Cerebellar nuclear complex (tissue), 1 donor: ENCODE results near the gene BRD8.
"Not testable (repeated sequence)": the region's sequence is repeated elsewhere in the genome, so short reads cannot be mapped to it uniquely, and the experiment has no call there.

Experiments
- DNase-seq, 2 experiments: peaks; one replicate each; lab custom pipeline; 2025; lab: John Stamatoyannopoulos, UW

BRD8 gene

DNA sequence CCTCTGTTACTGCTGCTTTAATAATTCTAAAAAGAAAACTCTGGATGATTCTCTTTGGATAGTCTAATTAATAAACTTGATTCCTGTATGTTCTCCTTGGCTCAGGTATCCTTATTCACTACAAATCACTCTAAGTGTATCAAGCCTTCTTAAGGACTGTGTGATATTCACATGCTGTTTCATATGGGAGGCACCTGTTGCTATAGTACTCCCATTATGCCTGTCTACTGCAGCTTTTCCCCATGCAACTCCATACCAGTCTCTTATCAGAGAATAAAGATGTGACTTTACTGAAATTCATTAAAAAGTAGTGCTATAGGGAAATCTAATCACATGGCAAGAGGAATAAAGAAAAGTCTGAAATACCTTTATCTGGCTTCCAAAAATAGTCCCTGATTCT, 14.7 kb downstream of the BRD8 start:
- DNase-seq = no peak

DNA sequence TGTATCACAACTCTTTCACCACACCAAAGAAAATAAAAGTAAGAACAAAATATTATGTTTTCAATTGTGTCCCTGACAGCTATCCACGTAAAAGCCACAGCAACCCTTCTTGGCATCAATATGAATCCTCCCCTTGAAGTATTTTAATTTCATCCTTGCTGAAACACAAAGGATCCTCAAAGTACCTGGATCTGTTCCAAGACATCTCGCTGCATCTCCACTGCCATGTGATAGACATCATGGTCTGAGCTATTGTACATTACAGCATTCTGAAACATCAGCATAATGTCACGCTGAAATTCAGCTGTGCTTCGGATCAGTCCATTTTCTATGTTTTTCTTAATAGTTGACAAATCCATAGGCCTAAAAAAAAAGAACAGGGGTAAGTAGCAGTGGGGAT, 17.7 kb downstream of the BRD8 start:
- no peak for DNase-seq

DNA sequence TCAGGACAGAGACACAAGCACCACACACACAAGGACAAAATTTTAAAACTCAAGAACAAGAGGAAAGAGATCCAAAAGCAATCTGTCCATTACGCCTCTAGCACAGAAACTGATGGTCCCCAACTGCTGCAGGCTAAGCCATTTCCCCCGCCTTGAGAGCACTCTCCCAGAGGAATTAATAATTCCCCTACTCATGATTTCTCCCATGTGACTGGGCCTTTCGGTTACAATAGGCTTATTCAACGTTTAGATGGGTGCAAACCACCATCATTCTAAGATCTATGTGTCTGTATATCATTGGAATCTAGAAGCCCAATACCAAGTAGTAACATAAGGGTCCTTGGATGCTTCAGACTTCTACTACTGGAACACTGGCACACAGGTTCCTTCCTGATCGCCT, 18.8 kb downstream of the BRD8 start:
- DNase-seq = no peak

DNA sequence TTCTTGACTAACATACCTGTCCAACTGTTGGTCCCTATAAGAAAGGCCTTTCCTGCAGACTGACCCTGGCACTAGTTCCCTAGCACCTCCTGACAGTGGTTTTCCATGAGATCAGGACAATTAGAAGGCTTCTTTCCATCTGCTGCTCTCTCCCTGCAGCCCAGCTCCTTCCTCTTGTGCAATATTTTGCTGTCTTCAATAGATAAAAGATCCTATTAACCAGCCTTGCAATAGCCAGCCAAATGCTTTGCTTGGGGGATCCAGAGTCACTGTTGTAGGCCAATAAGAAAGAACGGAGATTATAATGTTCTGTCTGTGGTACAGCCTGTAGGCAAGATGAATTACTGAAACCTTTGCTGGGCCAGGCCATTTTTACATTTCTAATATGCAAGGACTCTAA, 20.8 kb downstream of the BRD8 start:
- no peak for DNase-seq

DNA sequence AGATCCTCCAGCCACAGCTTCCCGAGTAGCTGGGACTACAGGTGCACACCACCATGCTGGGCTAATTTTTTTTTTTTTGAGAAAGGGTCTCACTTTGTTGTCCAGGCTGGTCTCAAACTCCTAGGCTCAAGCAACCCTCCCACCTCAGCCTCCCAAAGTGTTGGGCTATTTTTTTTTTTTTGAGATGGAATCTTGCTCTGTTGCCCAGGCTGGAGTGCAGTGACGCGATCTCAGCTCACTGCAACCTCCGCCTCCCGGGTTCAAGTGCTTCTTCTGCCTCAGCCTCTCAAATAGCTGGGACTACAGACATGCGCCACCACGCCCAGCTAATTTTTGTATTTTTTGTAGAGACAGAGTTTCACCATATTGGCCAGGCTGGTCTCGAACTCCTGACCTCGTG, 22.5 kb downstream of the BRD8 start:
- not testable (repeated sequence) for DNase-seq

GRCh38 chr5:138149530-138149929, 28.9 kb downstream of the BRD8 start:
- DNase-seq = no peak

DNA sequence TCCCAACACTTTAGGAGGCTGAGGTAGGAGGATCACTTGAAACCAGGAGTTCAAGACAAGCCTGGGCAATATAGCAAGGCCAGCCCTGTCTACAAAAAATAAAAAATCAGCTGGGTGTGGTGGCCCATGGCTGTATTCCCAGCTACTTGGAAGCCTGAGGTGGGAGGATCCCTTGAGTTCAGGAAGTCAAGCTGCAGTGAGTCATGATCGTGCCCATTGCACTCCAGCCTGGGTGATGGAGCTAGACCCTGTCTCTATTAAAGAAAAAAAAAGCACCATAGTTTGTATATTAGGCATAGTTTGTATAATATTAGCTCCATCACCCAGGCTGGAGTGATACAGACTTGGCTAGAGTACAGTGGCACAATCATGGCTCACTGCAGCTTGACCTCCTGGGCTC, 29.6 kb downstream of the BRD8 start:
- no peak for DNase-seq

GRCh38 chr5:138143578-138143977, 34.9 kb downstream of the BRD8 start:
- DNase-seq = not testable (repeated sequence)

DNA sequence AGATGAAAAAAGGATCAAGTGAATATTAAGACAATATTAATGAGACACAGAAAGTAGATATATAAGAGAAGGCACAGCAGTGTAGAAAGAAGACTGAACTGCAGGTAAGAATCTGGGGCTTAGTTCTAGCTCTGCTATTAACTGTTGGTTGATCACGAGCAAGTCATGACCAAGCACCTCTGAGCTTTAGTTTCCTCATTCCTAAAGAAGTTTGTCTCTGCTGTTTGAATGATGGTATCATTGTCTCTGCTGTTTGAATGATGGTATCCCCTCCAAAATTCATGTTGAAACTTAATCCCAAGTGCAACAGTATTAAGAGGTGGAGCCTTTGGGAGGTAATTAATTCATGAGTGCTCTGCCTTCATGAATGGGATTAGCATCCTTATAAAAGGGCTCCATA, 36.7 kb downstream of the BRD8 start:
- DNase-seq = no peak

- no peak for DNase-seq
These were observed 38.2 kb downstream of the BRD8 start for GRCh38 chr5:138140268-138140667.

GRCh38 chr5:138139781-138140090, 38.7 kb downstream of the BRD8 start:
- DNase-seq = no peak

DNA sequence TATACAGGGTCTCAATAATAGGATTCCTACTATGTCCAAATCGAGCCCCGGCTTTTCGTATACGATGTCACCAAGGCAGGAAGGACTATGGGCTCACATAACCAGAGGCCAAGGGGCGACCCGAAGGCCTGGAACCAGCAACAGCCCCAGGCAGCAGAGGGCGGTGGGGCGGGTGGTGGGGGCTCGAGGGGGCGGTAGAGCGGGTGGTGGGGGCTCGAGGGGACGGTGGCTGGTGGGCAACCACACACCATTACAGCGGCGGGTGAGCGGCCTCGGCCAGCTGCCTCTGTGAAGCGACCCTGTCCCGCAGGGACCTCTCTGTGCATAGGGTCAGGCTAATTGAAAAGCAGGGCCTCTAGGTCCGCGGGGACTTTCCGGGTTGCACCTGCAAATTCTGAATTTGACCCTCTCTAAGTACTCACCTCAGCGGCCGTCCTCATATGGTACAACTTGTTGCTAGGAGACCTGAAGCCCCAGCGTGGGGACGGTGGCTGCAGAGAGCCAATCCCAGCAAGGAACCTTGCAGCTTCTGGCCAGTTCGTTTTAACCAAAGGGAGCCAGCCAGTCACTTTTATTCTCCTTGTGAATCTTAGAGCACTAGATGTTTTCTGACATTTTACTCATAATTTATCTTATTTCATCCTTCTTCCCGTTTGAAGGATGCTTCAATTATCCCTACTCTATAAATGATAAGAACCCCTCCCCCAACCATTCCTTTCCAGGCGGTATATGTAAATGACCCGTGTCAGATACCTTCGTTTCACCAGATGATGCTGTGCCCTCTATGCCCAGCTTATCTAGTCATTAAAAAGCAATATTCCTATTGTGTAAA, 39.3 kb downstream of the BRD8 start, which contains the start of gene NME5:
Gene NME5 (minus strand): TSS at position 480 of the 832 bp plus-strand sequence. CDS start 648 bp downstream, outside the sequence.
- peak; percentile 4 to 80 for DNase-seq

- no peak for DNase-seq
These were observed 45.9 kb downstream of the BRD8 start for GRCh38 chr5:138132543-138132942.

GRCh38 chr5:138129347-138129746, 49.1 kb downstream of the BRD8 start:
- DNase-seq = no peak

DNA sequence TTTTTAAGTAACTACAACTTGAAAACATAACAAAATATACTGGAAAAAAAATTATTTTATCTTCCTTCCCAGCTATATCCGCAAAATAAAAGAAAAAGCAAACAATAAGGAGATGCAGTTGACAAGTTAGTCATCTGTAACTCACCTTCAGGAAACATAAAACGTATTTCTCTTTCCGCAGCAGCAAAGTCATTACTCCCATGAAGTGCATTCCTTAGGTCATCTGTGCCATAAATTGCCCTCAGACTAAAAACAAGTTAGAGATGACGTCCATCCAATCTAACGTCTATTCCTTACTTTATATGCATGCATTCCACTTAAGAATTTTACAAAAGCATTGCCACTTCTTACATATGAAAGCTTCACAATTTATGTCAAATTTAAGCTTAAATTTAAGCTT, 50.1 kb downstream of the BRD8 start:
- DNase-seq = no peak

- DNase-seq = no peak
These were observed 63.2 kb downstream of the BRD8 start for GRCh38 chr5:138115254-138115653.

DNA sequence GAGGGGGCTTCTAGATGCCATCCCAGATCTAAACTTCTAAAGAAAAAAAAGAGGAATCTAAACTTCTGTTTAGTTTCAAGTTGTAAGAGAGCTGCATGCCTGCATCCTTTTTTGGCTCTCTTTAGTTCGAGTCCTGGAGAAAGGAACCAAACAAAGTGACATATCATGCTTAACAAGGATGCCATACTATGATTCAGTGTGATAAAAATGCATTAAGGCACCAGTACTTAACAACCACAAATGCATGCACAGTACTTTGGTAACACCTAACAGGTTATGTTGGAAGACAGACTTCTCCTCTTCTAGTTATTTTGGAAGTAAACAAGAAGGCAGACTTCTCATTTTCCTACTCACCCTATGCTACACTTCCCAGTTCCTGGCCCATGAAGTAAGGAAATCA, 66.5 kb downstream of the BRD8 start:
- no peak for DNase-seq

GRCh38 chr5:138111181-138111580, 67.2 kb downstream of the BRD8 start:
- DNase-seq = no peak

DNA sequence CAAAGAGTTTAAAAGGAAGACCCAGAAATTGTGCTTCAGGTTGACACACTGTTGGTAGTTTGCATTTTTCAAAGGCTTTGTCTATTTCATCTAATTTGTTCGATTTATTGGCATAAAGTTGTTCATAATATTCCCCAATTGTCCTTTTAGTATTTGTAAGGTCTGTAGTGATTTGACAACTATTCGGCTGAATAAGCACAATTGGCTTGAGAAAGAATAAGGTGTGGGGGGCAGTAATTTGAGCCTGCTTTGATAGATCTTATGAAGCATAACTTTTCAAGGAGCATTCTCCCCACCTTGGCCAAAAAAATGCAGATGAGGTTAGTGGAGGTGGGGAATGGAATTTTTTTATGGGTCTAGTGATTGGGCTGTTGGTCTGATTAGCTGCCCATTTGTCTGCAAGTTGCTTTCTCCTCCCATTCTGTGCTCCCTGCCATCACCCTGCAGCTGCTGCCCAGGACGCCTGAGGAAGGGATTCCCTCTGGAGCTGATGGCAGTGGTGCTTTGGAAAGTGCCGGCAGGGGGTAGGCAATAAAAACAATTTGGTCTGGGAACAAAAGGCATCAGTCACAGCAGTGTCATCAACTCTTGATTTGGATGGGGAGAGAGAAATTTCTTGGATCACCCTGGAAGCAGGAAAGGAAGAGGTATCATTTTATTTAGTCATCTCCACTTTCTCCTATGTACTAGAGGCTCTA, 68.0 kb downstream of the BRD8 start:
- DNase-seq = no peak

GRCh38 chr5:138109463-138110265, 68.8 kb downstream of the BRD8 start:
- no peak for DNase-seq

DNA sequence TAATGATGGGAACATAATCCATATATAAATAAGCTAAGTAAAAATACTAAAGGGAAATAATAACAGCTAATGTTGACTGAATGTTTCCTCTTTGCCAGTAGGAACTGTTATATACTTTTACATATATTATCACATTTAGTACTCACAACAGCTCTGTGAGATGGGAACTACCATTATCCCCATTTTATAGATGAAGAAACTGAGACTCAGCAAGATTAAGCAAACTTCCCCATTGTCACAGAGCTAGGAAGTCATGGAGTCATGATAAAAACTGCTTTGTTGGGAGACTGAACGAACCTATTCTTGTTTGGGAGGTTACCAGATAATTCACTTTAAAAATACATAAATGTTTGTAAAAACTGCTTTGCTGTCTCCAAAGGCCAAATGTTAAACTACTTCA, 71.2 kb downstream of the BRD8 start:
- no peak for DNase-seq

- DNase-seq = no peak
These were observed 72.7 kb downstream of the BRD8 start for GRCh38 chr5:138105709-138106108.

GRCh38 chr5:138103319-138103637, 75.2 kb downstream of the BRD8 start:
- no peak for DNase-seq
